ENCODE measurements around the gene ZNF318.

The ZNF318 gene

DNA sequence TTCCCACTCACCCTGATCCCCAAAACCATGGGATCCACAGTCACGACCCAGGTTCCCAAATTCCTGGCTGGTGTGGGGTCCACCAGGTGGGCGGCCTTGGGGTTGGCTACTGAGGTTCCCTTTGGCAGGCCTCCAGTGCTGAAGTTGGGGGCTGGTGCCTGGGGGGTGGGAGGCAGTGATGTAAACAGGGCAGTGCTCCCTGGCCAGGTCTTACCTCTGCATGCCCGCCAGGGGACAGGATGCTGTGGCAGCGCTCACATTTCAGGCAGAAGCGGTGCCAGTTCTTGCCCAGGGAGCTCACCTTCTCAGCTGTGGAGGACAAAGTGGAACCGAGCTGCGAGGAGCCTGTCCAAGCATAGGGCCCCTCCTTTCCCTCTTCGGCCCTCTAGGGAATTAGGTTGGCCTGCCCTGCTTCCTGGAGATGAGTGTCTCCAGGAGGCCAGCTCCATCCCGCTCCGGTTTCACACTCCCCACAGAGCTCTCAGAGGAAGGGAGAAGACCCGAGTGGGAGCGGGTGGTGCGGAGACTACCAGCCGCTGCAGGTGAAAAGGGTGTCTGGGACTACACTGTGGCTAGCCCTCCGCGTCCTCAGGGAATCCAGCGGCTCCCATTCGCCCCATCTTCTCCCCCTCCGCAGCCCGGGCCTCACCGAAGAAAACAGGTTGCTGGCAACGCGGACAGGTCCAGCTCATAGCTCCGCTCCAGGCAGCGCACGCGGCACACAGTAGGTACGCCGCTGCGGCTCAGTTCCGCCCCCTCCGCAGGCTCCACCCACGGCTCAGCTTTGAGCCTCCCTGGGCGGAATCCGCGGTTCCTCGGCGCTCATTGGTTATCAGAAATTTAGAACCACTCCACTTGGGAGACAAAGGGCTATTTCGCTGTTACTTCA is 61.1 kb downstream of the ZNF318 start, which contains the start of gene CRIP3:
TSS of gene CRIP3 (minus strand) at position 726 of the 889 bp plus-strand sequence. CDS start at position 692, 34 bp downstream.
- DNase-seq: no peak
- no peak within 1 kb of the TSS for H3K4me3 ChIP-seq (ENCODE audit: low read depth, low read length)
- H3K9me3 ChIP-seq (ENCODE audit: severe bottlenecking): no peaks in the 10 kb centered on the region
- H3K27ac ChIP-seq: no peak within 1 kb of the TSS
- H3K36me3 ChIP-seq: no peaks in the 10 kb centered on the region
- TF ChIP-seq, protein P1, sequence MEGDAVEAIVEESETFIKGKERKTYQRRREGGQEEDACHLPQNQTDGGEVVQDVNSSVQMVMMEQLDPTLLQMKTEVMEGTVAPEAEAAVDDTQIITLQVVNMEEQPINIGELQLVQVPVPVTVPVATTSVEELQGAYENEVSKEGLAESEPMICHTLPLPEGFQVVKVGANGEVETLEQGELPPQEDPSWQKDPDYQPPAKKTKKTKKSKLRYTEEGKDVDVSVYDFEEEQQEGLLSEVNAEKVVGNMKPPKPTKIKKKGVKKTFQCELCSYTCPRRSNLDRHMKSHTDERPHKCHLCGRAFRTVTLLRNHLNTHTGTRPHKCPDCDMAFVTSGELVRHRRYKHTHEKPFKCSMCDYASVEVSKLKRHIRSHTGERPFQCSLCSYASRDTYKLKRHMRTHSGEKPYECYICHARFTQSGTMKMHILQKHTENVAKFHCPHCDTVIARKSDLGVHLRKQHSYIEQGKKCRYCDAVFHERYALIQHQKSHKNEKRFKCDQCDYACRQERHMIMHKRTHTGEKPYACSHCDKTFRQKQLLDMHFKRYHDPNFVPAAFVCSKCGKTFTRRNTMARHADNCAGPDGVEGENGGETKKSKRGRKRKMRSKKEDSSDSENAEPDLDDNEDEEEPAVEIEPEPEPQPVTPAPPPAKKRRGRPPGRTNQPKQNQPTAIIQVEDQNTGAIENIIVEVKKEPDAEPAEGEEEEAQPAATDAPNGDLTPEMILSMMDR (IDR thresholded peaks at IDR 0.05; ENCODE audit: low read depth, low read length): no peak
- no peaks in the 10 kb centered on the region for H3K27me3 ChIP-seq (ENCODE audit: insufficient read depth, low read depth, severe bottlenecking)

GRCh38 chr6:43307451-43308100 is 61.9 kb downstream of the ZNF318 start:
- DNase-seq: no peak
- Histone ChIP-seq H3K27ac (no peak overlapping the region), H3K27me3 (ENCODE audit: insufficient read depth, low read depth, severe bottlenecking) (no peaks in the 10 kb centered on the region), H3K36me3 (no peaks in the 10 kb centered on the region), H3K9me3 (ENCODE audit: severe bottlenecking) (no peaks in the 10 kb centered on the region), H3K4me3 (ENCODE audit: low read depth, low read length) (no peak overlapping the region)
- TF ChIP-seq, protein P1 (IDR thresholded peaks at IDR 0.05; ENCODE audit: low read depth, low read length): no peak

GRCh38 chr6:43306086-43306485 is 63.4 kb downstream of the ZNF318 start:
- Histone ChIP-seq H3K36me3 (no peaks in the 10 kb centered on the region), H3K27ac (no peak overlapping the region), H3K4me3 (ENCODE audit: low read depth, low read length) (no peak overlapping the region), H3K9me3 (ENCODE audit: severe bottlenecking) (no peaks in the 10 kb centered on the region), H3K27me3 (ENCODE audit: insufficient read depth, low read depth, severe bottlenecking) (no peaks in the 10 kb centered on the region)
- TF ChIP-seq, protein P1 (IDR thresholded peaks at IDR 0.05; ENCODE audit: low read depth, low read length): no peak
- no peak for DNase-seq

- H3K36me3 ChIP-seq: no peaks in the 10 kb centered on the region
- no peaks in the 10 kb centered on the region for H3K9me3 ChIP-seq (ENCODE audit: severe bottlenecking)
- no peak for DNase-seq
These were observed 64.6 kb downstream of the ZNF318 start for GRCh38 chr6:43304882-43305281.

DNA sequence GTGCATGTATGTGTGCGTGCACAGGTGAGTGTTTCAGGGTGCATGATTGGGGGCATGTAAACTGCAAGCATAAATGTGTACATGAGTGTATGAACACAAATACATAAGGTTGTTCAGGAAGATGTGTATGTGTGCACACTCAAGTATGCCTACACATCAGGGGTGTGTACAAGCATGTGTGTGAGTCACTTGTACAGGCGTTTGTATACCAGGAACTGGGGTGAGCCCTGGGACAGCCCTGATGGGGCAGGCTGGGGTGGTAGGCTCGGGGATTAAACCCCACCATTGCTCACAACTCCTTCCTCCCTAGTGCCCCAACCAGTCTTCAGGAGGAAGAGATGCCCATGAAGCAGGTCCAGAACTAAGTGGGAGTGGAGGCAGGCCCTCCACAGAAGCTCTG is 65.1 kb downstream of the ZNF318 start:
- H3K27ac ChIP-seq: no peak overlapping the region
- no peaks in the 10 kb centered on the region for H3K36me3 ChIP-seq
- no peak overlapping the region for H3K4me3 ChIP-seq (ENCODE audit: low read depth, low read length)
- no peaks in the 10 kb centered on the region for H3K9me3 ChIP-seq (ENCODE audit: severe bottlenecking)
- no peaks in the 10 kb centered on the region for H3K27me3 ChIP-seq (ENCODE audit: insufficient read depth, low read depth, severe bottlenecking)
- DNase-seq: no peak
- TF ChIP-seq, protein P1 (IDR thresholded peaks at IDR 0.05; ENCODE audit: low read depth, low read length): no peak

More at GRCh38 chr6:43304882-43305281, 64.6 kb downstream of the ZNF318 start:
- Histone ChIP-seq H3K27me3 (ENCODE audit: insufficient read depth, low read depth, severe bottlenecking) (no peaks in the 10 kb centered on the region), H3K4me3 (ENCODE audit: low read depth, low read length) (no peak overlapping the region), H3K27ac (no peak overlapping the region)
- TF ChIP-seq, protein P1 (IDR thresholded peaks at IDR 0.05; ENCODE audit: low read depth, low read length): no peak
